ENCODE measurements around the gene PGA5.
"Not testable (repeated sequence)": the region's sequence is repeated elsewhere in the genome, so short reads cannot be mapped to it uniquely, and the experiment has no call there.

- TF ChIP-seq, protein P1, sequence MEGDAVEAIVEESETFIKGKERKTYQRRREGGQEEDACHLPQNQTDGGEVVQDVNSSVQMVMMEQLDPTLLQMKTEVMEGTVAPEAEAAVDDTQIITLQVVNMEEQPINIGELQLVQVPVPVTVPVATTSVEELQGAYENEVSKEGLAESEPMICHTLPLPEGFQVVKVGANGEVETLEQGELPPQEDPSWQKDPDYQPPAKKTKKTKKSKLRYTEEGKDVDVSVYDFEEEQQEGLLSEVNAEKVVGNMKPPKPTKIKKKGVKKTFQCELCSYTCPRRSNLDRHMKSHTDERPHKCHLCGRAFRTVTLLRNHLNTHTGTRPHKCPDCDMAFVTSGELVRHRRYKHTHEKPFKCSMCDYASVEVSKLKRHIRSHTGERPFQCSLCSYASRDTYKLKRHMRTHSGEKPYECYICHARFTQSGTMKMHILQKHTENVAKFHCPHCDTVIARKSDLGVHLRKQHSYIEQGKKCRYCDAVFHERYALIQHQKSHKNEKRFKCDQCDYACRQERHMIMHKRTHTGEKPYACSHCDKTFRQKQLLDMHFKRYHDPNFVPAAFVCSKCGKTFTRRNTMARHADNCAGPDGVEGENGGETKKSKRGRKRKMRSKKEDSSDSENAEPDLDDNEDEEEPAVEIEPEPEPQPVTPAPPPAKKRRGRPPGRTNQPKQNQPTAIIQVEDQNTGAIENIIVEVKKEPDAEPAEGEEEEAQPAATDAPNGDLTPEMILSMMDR (IDR thresholded peaks at IDR 0.05): not testable (repeated sequence)
- not testable (repeated sequence) for TF ChIP-seq EZH2 (IDR thresholded peaks at IDR 0.05)
These were observed 7.1 kb downstream of the PGA5 start for GRCh38 chr11:61248071-61248470.
